Posterior cingulate gyrus (tissue), 11 donors: ENCODE measurements around the gene ETV1.

Experiments used
- DNase-seq, 10 donors: peaks; one replicate each; pipeline versions ENCODE4 v3.0.0 to v3.0.0-alpha.2; 2020 to 2021; ENCODE audit warnings: mixed read lengths in 3 of 10
- intact Hi-C: fragments of 100-400 bp; cut with DNase I; formaldehyde crosslinking; loops from one replicate; pipeline ENCODE4 v1.15.1; 2023

The ETV1 gene

DNA sequence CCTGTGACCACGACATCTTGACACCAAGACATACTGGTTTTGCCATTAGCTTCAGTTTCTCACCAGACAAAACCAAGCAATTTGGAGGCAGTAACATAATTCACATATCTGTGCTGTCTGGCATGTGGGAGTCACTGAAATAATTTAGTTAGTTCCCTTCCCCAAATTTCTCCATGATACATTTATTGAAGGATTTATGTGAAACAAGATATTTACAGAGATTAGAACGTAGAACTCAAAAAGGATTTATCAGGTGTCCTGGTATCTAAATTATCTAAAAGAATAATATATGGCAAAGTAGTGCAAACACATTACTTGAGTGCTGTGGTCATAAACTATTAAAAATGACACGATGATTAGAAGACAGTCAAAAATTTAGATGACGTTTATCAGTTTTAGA lies 98.7 kb downstream of the ETV1 start:
- DNase-seq = no peak
- intact Hi-C loops = no loop called here

- intact Hi-C loops = no loop called here
- DNase-seq = no peak
Measured at GRCh38 chr7:13886356-13886755, 103.1 kb downstream of the ETV1 start.

DNA sequence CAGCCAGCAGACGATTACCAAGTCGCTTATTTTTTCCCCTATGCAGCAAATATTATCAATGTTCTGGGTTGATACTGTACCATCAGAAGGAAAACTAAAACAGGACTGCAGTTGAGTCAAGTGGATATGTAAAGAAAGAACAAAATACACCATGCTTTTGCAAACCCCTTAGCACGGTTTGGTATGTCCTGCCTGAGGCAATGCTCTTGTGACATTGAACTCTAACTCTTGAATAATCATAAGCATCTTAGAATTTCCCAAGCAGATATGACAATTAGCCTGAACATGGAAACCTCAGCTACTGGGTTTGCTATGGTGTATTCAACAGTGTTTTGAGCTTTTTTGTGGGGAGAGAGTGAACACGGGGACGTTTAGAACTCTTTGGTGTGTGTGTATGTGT lies 107.4 kb downstream of the ETV1 start:
- intact Hi-C loops = no loop called here
- no peak for DNase-seq

DNA sequence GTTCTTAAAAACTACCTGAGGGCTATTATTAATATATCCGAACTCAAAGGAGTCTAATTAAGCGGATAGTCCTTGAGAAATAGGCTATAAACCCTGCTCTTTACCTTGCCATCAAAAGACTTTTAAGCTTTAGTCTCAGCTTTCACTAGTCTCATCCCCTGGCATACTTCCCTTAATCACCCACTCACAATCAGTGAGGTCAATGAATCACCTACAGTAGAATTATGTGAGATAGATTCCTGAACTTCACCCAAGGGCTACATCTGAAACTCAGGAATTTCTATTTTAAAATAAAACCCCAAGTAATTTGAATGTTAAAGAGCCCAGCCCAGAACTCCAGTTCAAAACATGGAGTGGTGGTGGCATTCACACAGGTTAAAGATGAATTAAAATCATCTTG lies 108.7 kb downstream of the ETV1 start:
- intact Hi-C loops = no loop called here

GRCh38 chr7:13879994-13880686 lies 109.3 kb downstream of the ETV1 start:
- no peak for DNase-seq
- intact Hi-C loops = no loop called here

More for the DNA sequence above, 108.7 kb downstream of the ETV1 start:
- no peak for DNase-seq

GRCh38 chr7:13879143-13879542 lies 110.3 kb downstream of the ETV1 start:
- no peak for DNase-seq
- intact Hi-C loops = no loop called here

DNA sequence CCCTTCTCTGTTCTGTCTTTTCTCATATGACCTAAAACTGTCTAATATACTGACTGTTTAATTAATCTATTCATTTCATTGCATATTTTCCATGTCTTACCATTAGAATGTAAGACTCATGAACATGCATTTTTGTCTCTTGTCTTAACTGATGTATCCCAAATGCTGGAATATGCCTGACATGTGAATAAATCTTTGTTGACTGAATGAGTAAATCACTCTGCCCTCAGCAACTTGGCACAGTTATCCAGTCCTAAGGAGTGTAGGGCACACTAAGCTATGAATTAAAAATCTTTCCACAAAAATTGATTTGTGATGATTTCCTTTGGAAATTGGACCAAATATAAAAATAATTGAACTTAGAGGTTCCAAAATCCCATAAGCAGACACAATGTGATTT lies 111.3 kb downstream of the ETV1 start:
- intact Hi-C loops = no loop called here
- DNase-seq = no peak

GRCh38 chr7:13875496-13876074 lies 113.9 kb downstream of the ETV1 start:
- intact Hi-C loops = no loop called here
- DNase-seq = no peak

GRCh38 chr7:13874783-13875182 lies 114.7 kb downstream of the ETV1 start:
- no peak for DNase-seq
- intact Hi-C loops = no loop called here

- intact Hi-C loops = no loop called here
- DNase-seq = no peak
Measured at GRCh38 chr7:13872709-13873108, 116.8 kb downstream of the ETV1 start.

DNA sequence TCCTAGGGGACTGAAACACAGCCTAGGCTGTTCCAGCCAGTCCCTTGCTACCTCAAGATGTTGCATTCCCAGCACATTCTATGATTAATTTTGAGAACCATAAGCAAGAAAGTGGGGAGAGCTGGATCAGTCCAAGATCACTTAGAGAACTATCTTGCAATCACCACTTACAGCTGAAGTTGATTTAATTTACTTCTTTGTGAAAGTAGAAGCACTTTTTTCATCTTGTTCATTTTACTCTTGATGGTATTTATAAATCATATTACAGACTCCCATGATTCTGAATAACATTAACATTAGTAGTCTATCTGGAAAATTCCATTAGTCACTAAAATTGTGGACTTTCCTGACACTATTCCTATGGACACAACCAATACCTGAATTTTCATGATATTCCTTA lies 118.5 kb downstream of the ETV1 start:
- no peak for DNase-seq
- intact Hi-C loops = no loop called here

DNA sequence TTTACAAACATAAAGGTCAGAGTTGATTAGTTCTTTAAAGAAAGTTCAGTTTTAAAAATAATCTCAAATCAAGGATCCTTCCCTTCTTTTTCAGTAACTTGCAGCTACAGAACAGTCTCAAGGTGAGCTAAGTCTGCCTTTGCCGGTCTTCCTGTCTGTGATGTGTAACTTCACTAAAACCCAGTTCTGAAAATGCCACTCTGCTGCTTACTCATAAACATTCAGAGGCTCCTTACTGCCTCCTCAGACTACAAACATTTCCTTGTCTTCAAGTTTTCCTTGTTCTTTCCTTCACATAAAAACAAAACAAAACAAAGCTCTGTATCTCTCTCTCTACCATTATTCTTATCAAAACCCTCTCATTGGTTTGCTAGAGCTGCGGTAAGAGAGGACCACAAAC lies 128.7 kb downstream of the ETV1 start:
- DNase-seq = no peak
- intact Hi-C loops = no loop called here

DNA sequence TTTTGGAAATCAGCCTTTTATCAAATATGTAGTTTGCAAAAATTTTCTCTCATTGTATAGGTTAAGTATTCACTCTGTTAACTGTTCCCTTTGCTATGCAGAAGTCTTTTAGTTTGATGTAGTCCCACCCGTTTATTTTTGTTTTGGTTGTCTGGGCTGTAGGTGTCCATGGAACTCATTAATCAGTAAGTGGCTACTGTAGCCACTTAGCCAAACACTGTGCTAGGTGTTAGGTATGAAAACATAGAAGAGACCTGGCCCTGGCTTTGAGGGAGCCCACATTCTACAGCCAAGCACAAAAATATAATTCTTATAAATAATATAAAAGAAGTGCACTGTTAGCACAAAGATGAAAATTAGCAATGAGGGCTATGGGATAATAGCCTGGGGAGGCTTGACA lies 133.5 kb downstream of the ETV1 start:
- intact Hi-C loops = no loop called here
- no peak for DNase-seq

DNA sequence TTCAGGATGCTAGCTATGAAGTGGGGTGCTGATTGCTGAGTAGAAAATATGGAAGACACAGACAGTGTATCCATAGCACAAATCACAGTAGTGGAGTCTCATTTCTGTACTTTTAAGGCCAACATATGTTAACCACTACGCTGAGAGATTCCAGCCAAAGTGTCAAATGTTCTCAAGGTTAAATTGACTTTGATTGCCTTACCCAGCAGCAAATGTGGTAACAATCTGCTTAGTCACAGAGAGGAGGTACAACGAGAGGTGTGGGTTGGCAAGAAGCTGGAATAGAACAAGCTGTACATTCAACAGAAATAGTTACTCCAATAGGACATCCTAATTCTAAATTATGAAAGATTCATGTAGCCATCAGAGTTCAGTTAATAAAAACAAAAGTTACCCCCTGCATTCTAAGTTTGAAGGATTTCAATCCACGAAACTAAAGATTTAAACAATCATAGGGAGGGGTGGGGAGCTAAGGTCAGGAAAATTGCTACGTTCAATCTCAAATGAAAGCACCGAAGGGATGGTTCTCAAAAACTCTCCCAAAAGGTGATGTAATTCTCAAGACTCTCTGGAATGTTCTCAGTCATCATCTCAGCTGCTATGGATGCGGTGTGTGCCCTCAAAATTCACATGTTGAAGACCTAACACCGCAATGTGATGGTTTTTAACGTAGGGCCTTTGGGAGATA lies 137.0 kb downstream of the ETV1 start:
- intact Hi-C loops = no loop called here
- no peak for DNase-seq

DNA sequence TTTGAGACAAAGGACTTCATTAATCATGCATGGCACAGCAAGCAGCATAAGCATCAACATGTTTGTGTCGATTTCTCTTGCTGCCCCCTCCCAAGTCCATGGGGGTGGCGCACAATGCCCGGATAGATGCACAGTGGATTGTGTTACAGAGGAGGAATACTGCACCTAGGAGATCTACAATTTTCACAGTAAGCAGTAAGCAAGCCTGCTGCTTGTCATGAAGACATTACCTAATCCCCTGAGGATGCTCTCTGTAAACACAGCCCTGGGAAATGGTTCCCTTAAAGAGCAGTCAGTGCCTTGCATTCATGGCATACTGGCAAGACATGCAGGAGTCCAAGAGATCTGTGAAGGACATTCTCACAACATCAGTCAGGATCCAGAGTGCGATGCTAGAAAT lies 137.7 kb downstream of the ETV1 start:
- intact Hi-C loops = no loop called here
- DNase-seq = no peak

DNA sequence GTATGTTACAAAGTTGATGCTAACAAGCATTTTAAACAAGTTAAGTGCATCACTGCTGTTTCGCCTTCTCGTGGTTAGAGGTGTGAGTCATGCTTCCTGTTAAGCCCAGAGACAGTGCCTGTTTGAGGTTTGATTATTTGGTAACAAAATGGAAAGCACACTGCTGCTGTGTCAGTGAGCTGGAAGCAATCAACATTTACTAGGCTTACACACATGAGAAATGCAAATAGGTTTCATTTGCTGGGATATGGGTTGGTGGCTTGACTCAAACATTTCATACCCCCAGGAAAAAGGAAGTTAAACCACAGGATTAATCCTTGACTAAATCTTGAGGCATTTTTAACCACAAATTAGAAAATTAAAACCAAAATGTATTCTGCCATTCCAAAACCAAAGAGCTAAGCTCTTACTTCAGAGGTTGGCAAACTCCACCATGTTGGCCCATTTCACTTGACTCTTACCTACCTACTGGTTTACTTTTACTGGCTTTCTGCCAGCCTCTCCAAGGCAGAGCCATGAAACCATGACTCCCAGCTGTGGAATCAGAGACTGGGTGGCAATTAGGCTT lies 139.2 kb downstream of the ETV1 start:
- intact Hi-C loops = no loop called here
- no peak for DNase-seq

DNA sequence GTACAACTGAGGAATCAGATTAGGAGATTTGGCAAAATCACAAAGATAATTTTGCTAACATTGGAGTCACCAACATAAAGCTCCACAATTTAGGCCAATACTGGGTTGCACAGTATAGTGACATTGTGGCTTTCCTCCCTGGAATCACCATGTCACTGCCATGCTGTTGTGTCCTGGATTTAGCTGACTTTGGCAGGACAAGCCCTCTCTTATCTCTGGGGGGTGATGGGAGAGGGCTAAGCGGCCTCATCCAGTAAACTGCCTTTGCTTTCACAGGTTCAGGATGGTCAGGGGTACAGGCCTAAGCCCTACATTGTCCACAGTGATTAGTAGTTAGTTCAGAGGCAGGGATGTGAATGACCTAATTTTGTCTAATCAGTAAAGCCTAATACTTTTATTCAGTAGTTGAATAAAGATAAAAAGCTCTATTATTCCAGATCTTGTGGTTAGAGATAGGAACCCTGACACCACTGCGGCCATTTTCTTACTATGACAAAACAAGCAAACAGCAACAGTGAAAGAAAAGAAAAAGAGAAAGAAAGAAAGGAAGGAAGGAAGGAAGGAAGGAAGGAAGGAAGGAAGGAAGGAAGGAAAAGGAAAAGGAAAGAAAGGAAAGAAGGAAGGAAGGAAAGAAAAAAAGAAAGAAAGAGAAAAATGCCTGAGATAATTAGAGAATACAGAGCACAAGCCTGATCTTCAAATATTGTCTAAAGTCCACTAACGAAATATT lies 140.1 kb downstream of the ETV1 start:
- intact Hi-C loops = no loop called here
- DNase-seq = no peak

DNA sequence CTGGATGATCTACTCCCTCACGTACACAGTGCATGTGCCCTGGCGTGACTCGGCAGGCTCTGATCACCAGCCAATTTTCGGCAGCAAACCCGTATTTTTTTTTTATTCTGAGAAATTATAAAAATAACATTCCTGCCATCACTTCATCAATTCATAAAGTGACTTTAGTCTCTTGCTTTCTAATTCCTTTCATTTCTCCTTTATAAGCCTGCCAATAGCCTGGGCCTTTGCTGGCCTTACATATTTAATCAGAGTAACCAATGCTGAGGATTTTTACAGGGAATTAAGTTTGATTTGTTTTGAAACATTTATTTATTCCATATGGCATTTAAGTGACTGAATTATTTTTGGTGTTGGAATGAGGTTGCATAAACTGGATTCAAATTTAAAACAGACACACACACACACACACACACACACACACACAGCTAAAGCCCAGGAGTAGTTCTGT lies 140.8 kb downstream of the ETV1 start:
- DNase-seq = no peak
- intact Hi-C loops = no loop called here

DNA sequence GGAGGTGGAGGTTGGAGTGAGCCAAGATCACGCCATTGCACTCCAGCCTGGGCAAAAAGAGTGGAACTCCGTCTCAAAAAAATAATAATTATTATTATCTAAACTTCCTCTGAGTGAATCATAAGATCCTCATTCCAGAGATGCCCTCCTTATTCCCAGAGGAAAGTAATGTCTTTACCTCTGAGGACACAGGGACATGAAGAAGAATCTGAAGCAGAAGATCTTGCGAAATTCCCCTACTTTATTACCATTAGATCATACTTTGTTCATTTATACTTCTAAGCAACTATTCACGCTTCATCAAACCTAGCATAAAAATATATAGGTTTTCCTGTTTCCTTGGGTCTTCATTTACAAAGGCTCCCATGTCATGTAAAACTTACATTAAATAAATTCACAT lies 143.1 kb downstream of the ETV1 start:
- intact Hi-C loops = no loop called here
- no peak for DNase-seq

GRCh38 chr7:13845601-13846000 lies 143.9 kb downstream of the ETV1 start:
- no peak for DNase-seq
- intact Hi-C loops = no loop called here

- intact Hi-C loops = no loop called here
- no peak for DNase-seq
Measured at GRCh38 chr7:13844954-13845353, 144.5 kb downstream of the ETV1 start.
